Measurements from ENCODE around the gene OR10J5. TPM values are rescaled to one million over a fixed set of nuclear protein-coding genes. Genes with fewer than 3 reads are reported as not detected.
"Not testable (repeated sequence)": the region's sequence is repeated elsewhere in the genome, so short reads cannot be mapped to it uniquely, and the experiment has no call there.

OR10J5 gene, protein sequence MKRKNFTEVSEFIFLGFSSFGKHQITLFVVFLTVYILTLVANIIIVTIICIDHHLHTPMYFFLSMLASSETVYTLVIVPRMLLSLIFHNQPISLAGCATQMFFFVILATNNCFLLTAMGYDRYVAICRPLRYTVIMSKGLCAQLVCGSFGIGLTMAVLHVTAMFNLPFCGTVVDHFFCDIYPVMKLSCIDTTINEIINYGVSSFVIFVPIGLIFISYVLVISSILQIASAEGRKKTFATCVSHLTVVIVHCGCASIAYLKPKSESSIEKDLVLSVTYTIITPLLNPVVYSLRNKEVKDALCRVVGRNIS
- not detected for total RNA-seq

DNA sequence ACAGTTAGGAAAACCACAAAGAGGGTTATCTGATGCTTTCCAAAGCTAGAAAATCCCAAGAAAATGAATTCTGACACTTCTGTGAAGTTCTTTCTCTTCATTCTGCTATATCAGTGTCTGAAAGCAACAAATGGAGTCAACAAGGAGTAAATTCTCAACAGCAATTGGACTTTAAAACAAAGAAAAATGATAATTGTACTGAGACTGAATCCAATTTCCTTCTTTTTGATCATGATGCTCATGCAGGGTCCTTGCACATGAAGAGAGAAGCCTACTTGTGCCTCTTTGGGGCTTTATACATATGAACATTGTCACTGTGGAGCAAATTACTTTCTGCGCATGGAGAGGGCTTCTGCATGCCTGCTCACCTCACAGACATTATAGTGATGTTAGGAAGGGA lies at the start of gene OR10J5:
Gene OR10J5 (minus strand): TSS at position 101 of the 400 bp plus-strand sequence. CDS start 0 bp downstream, at position 101.
- Mint-ChIP-seq H3K27me3 (peaks cover 20% of the 10 kb centered on the region), H3K4me3 (no peak within 1 kb of the TSS), H3K4me1 (no peaks in the 10 kb centered on the region), H3K27ac (no peak within 1 kb of the TSS), H3K9me3 (peaks cover 11% of the 10 kb centered on the region), H3K36me3 (ENCODE audit: low read depth) (no peaks in the 10 kb centered on the region)
- no peak for ATAC-seq (replicated peaks)

DNA sequence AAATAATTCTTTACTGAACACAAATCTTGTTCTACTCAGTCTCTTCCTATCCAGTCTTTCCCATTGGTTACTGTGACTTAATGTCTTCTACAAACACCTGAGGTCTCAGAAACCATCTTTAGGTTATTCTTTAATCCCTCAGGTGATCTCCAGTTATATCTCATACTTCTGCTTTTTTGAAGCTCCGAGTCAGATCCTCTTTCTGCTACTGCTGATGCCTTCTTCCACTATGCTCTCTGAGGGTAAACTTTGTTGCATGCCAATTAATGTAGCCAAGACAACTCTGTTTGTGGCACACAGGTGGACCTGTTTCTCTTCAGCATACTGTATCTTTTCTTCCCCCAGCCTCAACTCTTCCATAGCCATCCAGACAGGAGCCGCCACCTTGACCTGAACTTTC lies 48.7 kb upstream of the OR10J5 start:
- Mint-ChIP-seq H3K9me3 (no peaks in the 10 kb centered on the region), H3K4me1 (no peaks in the 10 kb centered on the region)
- no peak for ATAC-seq (replicated peaks)

DNA sequence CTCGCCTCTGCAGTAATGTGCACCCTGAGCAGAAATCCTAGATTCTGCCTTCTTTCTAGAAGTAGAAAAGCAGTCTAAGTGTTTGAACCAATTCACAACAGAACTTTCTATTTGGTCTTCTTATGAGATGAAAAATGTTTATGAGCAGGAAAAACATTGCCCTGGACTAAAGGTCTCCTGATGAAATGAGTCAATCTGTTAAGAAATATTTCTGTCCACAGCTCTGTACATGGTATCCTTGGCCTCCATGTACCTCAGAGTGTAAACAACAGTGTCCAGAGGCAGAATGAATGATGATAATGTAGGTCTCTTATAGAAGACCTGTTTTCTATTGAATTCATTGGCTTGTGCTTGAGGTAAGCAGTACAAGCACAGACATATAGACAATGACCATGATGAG lies 45.6 kb upstream of the OR10J5 start:
- no peak for ATAC-seq (replicated peaks)
- no peaks in the 10 kb centered on the region for H3K9me3 Mint-ChIP-seq

More for the DNA sequence above, 48.7 kb upstream of the OR10J5 start:
- Mint-ChIP-seq H3K27me3 (peaks cover 36% of the 10 kb centered on the region), H3K4me3 (no peak overlapping the region), H3K36me3 (ENCODE audit: low read depth) (no peaks in the 10 kb centered on the region), H3K27ac (no peak overlapping the region)

DNA sequence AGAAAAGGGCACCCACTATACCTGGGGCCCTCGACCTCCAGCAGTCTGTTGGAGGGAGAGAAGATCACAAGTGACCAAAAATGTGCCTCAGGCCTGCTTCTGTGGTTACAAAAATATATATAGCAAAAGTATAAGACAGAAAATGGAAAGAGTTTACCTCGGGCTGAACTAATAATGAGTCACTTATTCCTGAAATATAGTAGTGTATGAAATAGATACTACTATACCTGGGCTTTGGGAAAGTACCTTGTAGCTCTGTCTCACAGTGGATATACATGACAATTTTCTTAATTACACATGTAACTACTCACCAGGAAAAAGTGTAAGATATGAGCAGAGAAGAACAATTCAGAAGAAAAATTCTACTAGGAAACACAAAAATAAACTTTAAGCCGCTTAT lies 44.5 kb upstream of the OR10J5 start:
- Mint-ChIP-seq H3K27me3 (peaks cover 31% of the 10 kb centered on the region), H3K36me3 (ENCODE audit: low read depth) (no peaks in the 10 kb centered on the region), H3K4me3 (no peak overlapping the region), H3K9me3 (no peaks in the 10 kb centered on the region), H3K27ac (no peak overlapping the region), H3K4me1 (no peaks in the 10 kb centered on the region)
- ATAC-seq (replicated peaks) = no peak

More for the DNA sequence above, 45.6 kb upstream of the OR10J5 start:
- no peak overlapping the region for H3K4me3 Mint-ChIP-seq
- H3K36me3 Mint-ChIP-seq (ENCODE audit: low read depth) = no peaks in the 10 kb centered on the region
- peaks cover 34% of the 10 kb centered on the region for H3K27me3 Mint-ChIP-seq
- H3K4me1 Mint-ChIP-seq = no peaks in the 10 kb centered on the region
- H3K27ac Mint-ChIP-seq = no peak overlapping the region

DNA sequence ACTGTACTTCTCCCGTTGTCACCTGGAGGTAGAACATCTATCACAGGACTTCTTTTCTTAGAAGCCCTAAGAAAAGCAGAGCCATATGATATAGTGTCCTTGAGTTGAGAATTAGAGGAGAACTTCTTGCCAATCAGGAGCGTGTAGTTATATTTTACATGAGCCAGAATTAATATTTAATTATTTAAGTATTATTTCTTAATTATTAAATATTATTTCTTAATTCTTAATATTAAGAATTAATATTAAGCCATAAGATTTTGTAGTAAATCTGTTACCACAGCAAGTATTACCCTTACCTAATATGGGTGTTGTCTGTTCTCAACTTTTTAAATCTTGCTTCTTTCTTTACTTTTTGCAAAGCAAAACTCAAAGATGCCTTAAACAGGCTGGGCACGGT lies 41.6 kb upstream of the OR10J5 start:
- H3K27ac Mint-ChIP-seq = no peak overlapping the region
- peaks cover 23% of the 10 kb centered on the region for H3K27me3 Mint-ChIP-seq
- H3K4me1 Mint-ChIP-seq = no peaks in the 10 kb centered on the region
- no peaks in the 10 kb centered on the region for H3K9me3 Mint-ChIP-seq
- H3K36me3 Mint-ChIP-seq (ENCODE audit: low read depth) = no peaks in the 10 kb centered on the region
- no peak for ATAC-seq (replicated peaks)
- no peak overlapping the region for H3K4me3 Mint-ChIP-seq

DNA sequence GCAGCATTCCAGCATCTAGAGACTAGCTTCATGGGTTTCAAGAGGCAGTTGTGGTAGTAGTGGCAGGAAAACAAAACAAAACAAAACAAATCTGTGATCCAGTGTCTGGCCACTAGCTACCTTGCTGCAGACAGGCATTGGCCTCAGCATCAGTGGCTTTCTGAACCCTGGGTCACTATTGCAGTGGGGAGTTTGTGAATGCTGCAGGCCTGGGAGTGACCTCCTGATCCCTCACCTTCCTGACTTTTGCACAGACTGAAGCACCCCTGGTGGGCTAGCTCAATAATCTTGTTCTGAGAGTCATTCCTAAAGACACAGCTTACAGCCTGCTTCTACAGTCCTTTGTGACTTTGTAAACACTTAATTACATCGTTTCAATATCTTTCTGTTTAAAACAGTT lies 26.9 kb upstream of the OR10J5 start:
- no peak for ATAC-seq (replicated peaks)
- no peak overlapping the region for H3K4me3 Mint-ChIP-seq
- peaks cover 3% of the 10 kb centered on the region for H3K9me3 Mint-ChIP-seq
- H3K27me3 Mint-ChIP-seq = peaks cover 19% of the 10 kb centered on the region
- no peaks in the 10 kb centered on the region for H3K4me1 Mint-ChIP-seq
- no peaks in the 10 kb centered on the region for H3K36me3 Mint-ChIP-seq (ENCODE audit: low read depth)
- H3K27ac Mint-ChIP-seq = no peak overlapping the region

DNA sequence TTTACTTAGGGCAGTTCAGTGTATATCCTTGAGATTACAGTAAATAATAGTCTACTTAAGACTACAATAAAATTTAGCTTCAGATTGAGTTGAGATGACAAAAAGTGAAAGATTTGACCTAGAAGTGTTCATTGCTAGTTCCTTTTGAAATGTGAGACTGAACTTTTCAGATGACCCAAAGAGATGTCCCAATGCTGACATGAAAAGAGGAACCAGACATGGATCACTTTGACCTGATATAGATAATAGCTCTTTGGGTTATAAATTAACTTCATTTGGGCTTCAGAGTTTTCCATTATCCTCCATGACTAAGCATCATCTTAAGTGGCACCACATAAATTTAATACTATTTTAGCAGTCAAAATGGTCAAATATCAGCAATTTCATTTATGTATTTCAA lies 25.7 kb upstream of the OR10J5 start:
- Mint-ChIP-seq H3K9me3 (peaks cover 3% of the 10 kb centered on the region), H3K27ac (no peak overlapping the region), H3K4me3 (no peak overlapping the region), H3K27me3 (peaks cover 19% of the 10 kb centered on the region), H3K36me3 (ENCODE audit: low read depth) (no peaks in the 10 kb centered on the region), H3K4me1 (no peaks in the 10 kb centered on the region)
- no peak for ATAC-seq (replicated peaks)

DNA sequence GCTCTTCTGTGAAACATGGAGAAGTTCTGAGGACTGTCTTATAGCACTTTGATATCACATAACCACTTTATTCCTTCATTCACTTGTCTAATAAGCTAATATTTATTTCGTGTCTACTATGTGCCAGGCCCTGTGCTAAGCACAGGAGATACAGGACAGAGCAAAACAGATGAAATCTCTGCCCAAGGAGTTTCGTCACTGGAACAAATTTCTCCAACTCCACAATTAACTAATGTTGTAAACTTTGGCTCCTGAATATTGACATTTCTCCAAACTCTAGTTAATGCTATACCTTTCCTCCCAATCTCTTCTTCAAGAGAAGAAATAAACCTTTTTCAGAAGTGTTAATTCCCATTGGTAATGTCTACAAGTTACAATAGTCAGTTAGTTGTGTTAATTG lies 24.8 kb upstream of the OR10J5 start:
- H3K4me3 Mint-ChIP-seq = no peak overlapping the region
- peaks cover 3% of the 10 kb centered on the region for H3K9me3 Mint-ChIP-seq
- H3K36me3 Mint-ChIP-seq (ENCODE audit: low read depth) = no peaks in the 10 kb centered on the region
- ATAC-seq (replicated peaks) = no peak
- no peak overlapping the region for H3K27ac Mint-ChIP-seq
- H3K27me3 Mint-ChIP-seq = peaks cover 19% of the 10 kb centered on the region
- no peaks in the 10 kb centered on the region for H3K4me1 Mint-ChIP-seq

DNA sequence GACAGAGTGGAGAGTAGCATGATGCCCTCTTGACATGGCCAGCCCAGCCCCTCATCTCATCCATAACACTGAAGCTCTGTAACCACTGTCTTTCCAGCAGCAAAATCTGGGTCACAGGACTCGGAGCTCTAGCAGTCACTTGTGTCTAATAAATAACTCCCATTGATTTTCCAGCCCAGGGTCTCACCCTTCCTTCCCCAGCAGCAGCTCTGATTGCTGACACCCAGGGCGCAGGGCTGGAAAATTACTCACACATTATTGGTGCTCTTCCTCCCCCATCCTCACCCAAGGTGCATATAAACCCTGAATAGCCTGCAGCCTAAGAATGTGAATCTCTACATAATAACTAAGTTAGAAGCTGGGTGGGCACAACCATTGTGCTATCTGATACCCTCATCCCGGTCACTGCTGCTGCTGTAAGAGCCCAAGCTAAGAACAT lies 21.1 kb upstream of the OR10J5 start:
- no peak overlapping the region for H3K27ac Mint-ChIP-seq
- no peaks in the 10 kb centered on the region for H3K36me3 Mint-ChIP-seq (ENCODE audit: low read depth)
- ATAC-seq (replicated peaks) = no peak
- no peaks in the 10 kb centered on the region for H3K4me1 Mint-ChIP-seq
- no peak overlapping the region for H3K4me3 Mint-ChIP-seq
- H3K9me3 Mint-ChIP-seq = no peaks in the 10 kb centered on the region
- peaks cover 15% of the 10 kb centered on the region for H3K27me3 Mint-ChIP-seq

DNA sequence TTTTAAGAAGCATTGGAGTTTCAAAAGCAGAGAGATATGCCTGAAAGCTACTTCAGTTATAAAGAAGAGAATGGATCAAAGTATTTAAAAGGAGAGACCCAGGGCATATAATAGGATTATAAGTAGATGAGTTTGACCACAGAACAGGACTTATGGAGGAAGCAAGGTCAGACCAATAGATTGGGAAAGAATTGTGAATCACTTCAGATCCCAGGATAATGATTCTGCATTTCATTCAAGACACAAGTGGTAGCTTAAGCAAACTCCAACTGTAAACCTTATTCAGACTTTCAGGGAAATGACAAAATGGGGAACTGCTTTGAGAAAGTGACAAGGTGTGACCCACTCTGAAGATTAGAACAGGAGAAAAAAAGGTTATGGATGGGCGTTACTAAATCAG lies 18.9 kb upstream of the OR10J5 start:
- no peaks in the 10 kb centered on the region for H3K4me1 Mint-ChIP-seq
- no peak for ATAC-seq (replicated peaks)
- no peaks in the 10 kb centered on the region for H3K36me3 Mint-ChIP-seq (ENCODE audit: low read depth)

DNA sequence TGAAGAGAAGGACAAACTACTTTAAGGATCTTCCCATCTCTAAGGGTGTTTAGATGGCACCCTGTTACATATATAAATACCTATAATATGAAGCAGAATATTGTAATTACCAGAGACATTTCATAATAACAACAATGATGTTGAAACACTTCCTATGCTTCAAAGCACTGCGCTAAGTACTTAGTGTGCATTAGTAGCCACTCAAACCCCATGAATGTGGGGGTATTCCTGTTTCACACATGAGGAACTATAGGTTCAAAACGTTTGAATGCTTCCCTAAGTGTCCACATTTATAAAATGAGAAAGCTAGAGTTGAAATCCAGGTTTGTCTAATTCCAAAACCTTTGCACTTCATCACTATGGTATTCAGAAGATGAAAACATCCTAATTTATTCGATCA lies 18.5 kb upstream of the OR10J5 start:
- no peak overlapping the region for H3K4me3 Mint-ChIP-seq
- no peaks in the 10 kb centered on the region for H3K36me3 Mint-ChIP-seq (ENCODE audit: low read depth)
- H3K27ac Mint-ChIP-seq = no peak overlapping the region
- peaks cover 21% of the 10 kb centered on the region for H3K27me3 Mint-ChIP-seq
- H3K9me3 Mint-ChIP-seq = no peaks in the 10 kb centered on the region
- no peaks in the 10 kb centered on the region for H3K4me1 Mint-ChIP-seq
- ATAC-seq (replicated peaks) = no peak

More for the DNA sequence above, 18.9 kb upstream of the OR10J5 start:
- Mint-ChIP-seq H3K27ac (no peak overlapping the region), H3K4me3 (no peak overlapping the region), H3K9me3 (no peaks in the 10 kb centered on the region), H3K27me3 (peaks cover 21% of the 10 kb centered on the region)

DNA sequence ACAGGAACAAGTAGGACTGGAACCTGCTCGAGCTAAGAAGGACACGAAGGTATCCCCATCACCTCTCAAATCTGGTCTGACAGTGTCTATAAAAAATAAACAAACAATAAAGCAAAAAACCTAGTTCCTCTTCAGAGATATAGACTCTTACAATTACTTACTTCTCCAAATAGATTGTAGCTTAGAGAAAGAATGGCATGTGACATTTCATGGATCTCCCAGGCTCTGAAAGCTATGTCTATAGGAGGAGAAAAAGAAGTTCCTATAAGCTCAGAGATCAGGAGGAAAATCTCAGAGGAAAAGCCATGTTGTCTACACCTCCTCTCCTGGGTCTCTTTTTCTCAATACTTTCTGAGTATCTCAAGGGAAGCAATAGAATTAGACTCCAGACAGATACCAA lies 12.3 kb upstream of the OR10J5 start:
- Mint-ChIP-seq H3K27me3 (peaks cover 23% of the 10 kb centered on the region), H3K4me3 (no peak overlapping the region), H3K9me3 (no peaks in the 10 kb centered on the region)

DNA sequence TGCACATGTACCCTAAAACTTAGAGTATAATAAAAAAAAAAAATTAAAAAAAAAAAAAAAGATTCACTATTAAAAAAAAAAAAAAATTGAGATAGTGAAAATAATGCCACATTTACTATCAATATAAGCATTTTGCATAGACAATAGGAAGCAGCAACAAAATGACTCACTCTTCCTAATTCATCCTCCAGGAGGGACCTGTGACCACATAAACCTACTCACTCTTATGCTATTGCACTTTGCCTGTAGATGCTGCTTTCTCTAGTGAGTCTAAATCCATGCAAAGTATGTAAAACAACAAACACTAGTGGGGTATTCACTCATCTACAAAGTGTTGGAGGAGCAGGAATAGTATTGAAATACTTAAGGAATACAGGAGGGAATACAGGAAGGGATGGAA lies 2.9 kb downstream of the OR10J5 start:
- Mint-ChIP-seq H3K27me3 (peaks cover 20% of the 10 kb centered on the region), H3K27ac (no peak overlapping the region), H3K36me3 (ENCODE audit: low read depth) (no peaks in the 10 kb centered on the region), H3K9me3 (peaks cover 11% of the 10 kb centered on the region), H3K4me3 (no peak overlapping the region), H3K4me1 (no peaks in the 10 kb centered on the region)
- no peak for ATAC-seq (replicated peaks)

More for the DNA sequence above, 12.3 kb upstream of the OR10J5 start:
- no peak for ATAC-seq (replicated peaks)
- Mint-ChIP-seq H3K4me1 (no peaks in the 10 kb centered on the region), H3K27ac (no peak overlapping the region), H3K36me3 (ENCODE audit: low read depth) (no peaks in the 10 kb centered on the region)

DNA sequence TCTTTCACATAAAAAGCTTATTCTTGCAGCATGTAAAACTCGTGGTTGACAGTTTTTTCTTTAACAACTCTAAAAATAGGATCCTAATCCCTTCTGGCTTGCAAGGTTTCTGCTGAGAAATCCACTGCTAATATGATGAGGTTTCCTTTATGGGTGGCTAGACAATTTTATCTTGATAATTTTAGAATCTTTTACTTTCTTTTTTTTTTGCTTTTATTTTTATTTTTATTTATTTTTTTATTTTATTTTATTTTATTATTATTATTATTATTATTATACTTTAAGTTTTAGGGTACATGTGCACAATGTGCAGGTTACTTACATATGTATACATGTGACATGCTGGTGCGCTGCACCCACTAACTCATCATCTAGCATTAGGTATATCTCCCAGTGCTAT lies 11.0 kb downstream of the OR10J5 start:
- H3K4me1 Mint-ChIP-seq; H3K27ac Mint-ChIP-seq; H3K36me3 Mint-ChIP-seq (ENCODE audit: low read depth); H3K4me3 Mint-ChIP-seq; ATAC-seq (replicated peaks); H3K27me3 Mint-ChIP-seq; H3K9me3 Mint-ChIP-seq: not testable (repeated sequence)

DNA sequence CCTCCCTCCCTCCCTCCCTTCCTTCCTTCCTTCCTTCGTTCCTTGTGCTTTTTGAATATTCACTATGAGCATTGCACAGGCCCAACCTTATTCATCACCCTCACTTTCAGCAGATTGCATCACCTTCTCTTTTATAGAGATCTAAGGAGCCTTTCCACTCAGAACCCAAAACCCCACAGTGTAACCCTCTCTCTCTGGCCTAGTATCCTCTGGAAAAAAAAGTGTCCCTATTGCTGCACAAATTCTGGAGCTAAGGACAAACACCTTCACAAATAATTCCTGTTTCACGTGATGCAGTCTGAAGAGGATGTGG lies 25.6 kb downstream of the OR10J5 start:
- Mint-ChIP-seq H3K9me3 (peaks cover 15% of the 10 kb centered on the region), H3K27me3 (peaks cover 22% of the 10 kb centered on the region), H3K4me1 (no peaks in the 10 kb centered on the region), H3K36me3 (ENCODE audit: low read depth) (no peaks in the 10 kb centered on the region), H3K27ac (no peak overlapping the region), H3K4me3 (no peak overlapping the region)
- ATAC-seq (replicated peaks) = no peak
